ENCODE measurements around the gene MRPS7. TPM values are rescaled to one million over a fixed set of nuclear protein-coding genes. Genes with fewer than 3 reads are reported as not detected.

The MRPS7 gene
- total and polyA plus RNA-seq, 9 of the 15 experiments (the other 6 are each of a cell fraction or from before 2014, with no cell fraction given) = 107 to 244 (median 132) TPM

DNA sequence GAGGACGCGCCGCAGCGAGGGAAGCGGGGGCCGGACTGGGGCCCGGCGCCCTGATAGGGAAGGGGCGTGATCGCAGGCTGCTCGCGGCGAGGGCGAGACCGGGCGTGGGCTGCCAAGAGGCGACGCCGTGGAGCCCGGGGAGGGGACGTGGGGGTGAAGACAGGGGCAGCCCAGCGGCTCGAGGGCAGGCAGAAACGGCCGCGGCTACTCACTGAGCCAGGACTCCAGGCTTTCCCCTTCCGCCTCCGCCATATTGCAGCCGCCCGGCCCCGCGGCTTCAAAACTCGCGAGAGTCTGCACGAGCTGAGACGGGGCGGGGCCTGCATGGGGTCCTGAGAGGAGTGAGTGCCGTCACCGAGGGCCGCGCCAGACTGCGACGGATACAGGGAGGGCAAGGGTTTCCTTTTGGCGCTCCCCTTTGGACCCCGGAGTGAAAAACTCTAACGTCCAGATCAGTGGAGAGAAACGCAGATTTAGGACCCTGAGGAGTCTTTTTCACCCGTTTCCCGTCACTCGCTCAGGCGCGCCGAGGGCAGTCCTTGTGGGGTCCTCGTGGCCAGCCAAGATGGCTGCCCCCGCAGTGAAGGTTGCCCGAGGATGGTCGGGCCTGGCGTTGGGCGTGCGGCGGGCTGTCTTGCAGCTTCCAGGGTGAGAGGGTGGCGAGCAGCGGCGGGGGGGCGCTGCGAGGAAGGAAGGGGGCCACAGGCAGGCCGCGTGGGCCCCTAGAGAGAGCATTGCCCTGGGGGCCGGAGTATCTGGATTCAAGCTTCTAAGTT, at the start of gene MRPS7, which contains the start of gene GGA3 (continued):
- TF ChIP-seq, protein P1, sequence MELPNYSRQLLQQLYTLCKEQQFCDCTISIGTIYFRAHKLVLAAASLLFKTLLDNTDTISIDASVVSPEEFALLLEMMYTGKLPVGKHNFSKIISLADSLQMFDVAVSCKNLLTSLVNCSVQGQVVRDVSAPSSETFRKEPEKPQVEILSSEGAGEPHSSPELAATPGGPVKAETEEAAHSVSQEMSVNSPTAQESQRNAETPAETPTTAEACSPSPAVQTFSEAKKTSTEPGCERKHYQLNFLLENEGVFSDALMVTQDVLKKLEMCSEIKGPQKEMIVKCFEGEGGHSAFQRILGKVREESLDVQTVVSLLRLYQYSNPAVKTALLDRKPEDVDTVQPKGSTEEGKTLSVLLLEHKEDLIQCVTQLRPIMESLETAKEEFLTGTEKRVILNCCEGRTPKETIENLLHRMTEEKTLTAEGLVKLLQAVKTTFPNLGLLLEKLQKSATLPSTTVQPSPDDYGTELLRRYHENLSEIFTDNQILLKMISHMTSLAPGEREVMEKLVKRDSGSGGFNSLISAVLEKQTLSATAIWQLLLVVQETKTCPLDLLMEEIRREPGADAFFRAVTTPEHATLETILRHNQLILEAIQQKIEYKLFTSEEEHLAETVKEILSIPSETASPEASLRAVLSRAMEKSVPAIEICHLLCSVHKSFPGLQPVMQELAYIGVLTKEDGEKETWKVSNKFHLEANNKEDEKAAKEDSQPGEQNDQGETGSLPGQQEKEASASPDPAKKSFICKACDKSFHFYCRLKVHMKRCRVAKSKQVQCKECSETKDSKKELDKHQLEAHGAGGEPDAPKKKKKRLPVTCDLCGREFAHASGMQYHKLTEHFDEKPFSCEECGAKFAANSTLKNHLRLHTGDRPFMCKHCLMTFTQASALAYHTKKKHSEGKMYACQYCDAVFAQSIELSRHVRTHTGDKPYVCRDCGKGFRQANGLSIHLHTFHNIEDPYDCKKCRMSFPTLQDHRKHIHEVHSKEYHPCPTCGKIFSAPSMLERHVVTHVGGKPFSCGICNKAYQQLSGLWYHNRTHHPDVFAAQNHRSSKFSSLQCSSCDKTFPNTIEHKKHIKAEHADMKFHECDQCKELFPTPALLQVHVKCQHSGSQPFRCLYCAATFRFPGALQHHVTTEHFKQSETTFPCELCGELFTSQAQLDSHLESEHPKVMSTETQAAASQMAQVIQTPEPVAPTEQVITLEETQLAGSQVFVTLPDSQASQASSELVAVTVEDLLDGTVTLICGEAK (IDR thresholded peaks at IDR 0.05) = no peak; the same call in 1 of the 2 replicates
- TF ChIP-seq, protein P1 (CRISPR knock-in tag; IDR thresholded peaks at IDR 0.05) = no peak
- TF ChIP-seq, protein P2, sequence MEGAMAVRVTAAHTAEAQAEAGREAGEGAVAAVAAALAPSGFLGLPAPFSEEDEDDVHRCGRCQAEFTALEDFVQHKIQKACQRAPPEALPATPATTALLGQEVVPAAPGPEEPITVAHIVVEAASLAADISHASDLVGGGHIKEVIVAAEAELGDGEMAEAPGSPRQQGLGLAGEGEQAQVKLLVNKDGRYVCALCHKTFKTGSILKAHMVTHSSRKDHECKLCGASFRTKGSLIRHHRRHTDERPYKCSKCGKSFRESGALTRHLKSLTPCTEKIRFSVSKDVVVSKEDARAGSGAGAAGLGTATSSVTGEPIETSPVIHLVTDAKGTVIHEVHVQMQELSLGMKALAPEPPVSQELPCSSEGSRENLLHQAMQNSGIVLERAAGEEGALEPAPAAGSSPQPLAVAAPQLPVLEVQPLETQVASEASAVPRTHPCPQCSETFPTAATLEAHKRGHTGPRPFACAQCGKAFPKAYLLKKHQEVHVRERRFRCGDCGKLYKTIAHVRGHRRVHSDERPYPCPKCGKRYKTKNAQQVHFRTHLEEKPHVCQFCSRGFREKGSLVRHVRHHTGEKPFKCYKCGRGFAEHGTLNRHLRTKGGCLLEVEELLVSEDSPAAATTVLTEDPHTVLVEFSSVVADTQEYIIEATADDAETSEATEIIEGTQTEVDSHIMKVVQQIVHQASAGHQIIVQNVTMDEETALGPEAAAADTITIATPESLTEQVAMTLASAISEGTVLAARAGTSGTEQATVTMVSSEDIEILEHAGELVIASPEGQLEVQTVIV (CRISPR knock-in tag; IDR thresholded peaks at IDR 0.05; ENCODE audit: borderline replicate concordance) = no peak
- TF ChIP-seq, protein P3, sequence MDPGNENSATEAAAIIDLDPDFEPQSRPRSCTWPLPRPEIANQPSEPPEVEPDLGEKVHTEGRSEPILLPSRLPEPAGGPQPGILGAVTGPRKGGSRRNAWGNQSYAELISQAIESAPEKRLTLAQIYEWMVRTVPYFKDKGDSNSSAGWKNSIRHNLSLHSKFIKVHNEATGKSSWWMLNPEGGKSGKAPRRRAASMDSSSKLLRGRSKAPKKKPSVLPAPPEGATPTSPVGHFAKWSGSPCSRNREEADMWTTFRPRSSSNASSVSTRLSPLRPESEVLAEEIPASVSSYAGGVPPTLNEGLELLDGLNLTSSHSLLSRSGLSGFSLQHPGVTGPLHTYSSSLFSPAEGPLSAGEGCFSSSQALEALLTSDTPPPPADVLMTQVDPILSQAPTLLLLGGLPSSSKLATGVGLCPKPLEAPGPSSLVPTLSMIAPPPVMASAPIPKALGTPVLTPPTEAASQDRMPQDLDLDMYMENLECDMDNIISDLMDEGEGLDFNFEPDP (CRISPR knock-in tag; IDR thresholded peaks at IDR 0.05) = no peak
- TF ChIP-seq, protein P4, sequence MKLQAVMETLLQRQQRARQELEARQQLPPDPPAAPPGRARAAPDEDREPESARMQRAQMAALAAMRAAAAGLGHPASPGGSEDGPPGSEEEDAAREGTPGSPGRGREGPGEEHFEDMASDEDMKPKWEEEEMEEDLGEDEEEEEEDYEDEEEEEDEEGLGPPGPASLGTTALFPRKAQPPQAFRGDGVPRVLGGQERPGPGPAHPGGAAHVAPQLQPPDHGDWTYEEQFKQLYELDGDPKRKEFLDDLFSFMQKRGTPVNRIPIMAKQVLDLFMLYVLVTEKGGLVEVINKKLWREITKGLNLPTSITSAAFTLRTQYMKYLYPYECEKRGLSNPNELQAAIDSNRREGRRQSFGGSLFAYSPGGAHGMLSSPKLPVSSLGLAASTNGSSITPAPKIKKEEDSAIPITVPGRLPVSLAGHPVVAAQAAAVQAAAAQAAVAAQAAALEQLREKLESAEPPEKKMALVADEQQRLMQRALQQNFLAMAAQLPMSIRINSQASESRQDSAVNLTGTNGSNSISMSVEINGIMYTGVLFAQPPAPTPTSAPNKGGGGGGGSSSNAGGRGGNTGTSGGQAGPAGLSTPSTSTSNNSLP (IDR thresholded peaks at IDR 0.05; ENCODE audit: borderline replicate concordance, low read depth, low read length) = no peak
- TF ChIP-seq, protein P5, sequence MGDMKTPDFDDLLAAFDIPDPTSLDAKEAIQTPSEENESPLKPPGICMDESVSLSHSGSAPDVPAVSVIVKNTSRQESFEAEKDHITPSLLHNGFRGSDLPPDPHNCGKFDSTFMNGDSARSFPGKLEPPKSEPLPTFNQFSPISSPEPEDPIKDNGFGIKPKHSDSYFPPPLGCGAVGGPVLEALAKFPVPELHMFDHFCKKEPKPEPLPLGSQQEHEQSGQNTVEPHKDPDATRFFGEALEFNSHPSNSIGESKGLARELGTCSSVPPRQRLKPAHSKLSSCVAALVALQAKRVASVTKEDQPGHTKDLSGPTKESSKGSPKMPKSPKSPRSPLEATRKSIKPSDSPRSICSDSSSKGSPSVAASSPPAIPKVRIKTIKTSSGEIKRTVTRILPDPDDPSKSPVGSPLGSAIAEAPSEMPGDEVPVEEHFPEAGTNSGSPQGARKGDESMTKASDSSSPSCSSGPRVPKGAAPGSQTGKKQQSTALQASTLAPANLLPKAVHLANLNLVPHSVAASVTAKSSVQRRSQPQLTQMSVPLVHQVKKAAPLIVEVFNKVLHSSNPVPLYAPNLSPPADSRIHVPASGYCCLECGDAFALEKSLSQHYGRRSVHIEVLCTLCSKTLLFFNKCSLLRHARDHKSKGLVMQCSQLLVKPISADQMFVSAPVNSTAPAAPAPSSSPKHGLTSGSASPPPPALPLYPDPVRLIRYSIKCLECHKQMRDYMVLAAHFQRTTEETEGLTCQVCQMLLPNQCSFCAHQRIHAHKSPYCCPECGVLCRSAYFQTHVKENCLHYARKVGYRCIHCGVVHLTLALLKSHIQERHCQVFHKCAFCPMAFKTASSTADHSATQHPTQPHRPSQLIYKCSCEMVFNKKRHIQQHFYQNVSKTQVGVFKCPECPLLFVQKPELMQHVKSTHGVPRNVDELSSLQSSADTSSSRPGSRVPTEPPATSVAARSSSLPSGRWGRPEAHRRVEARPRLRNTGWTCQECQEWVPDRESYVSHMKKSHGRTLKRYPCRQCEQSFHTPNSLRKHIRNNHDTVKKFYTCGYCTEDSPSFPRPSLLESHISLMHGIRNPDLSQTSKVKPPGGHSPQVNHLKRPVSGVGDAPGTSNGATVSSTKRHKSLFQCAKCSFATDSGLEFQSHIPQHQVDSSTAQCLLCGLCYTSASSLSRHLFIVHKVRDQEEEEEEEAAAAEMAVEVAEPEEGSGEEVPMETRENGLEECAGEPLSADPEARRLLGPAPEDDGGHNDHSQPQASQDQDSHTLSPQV (IDR thresholded peaks at IDR 0.05) = no peak

Measured in K562 (cell line).